Astrocyte (in vitro differentiated cells and primary cell): Measurements from ENCODE around the gene CDC20B. TPM values are rescaled to one million over a fixed set of nuclear protein-coding genes. Genes with fewer than 3 reads are reported as not detected.
"Not testable (repeated sequence)": the region's sequence is repeated elsewhere in the genome, so short reads cannot be mapped to it uniquely, and the experiment has no call there.

Source experiments
- DNase-seq: peaks from one replicate; pipeline ENCODE4 v3.0.0-alpha.2; 2010; ENCODE audit warnings: low read depth
- FAIRE-seq: peaks from 2 replicates; lab custom pipeline; 2011; peaks lifted over from hg19 to GRCh38; lab: Jason Lieb, UNC
- H2AFZ ChIP-seq: 2 replicates; pipeline ENCODE4 v1.6.0; 2012; ENCODE audit warnings: low read depth, low read length, inconsistent platforms
- H3K27ac ChIP-seq: 2 replicates; pipeline ENCODE4 v1.5.1; 2011; ENCODE audit warnings: low read depth, low read length, inconsistent platforms
- H3K27me3 ChIP-seq: 2 replicates; pipeline ENCODE4 v1.6.0; 2011; ENCODE audit warnings: low read length, inconsistent platforms; ENCODE audit not compliant: insufficient read depth
- H3K36me3 ChIP-seq: 2 replicates; pipeline ENCODE4 v1.5.1; 2011; ENCODE audit warnings: low read length, inconsistent platforms; ENCODE audit not compliant: insufficient read depth
- H3K4me1 ChIP-seq: 2 replicates; pipeline ENCODE4 v1.5.1; 2011; ENCODE audit warnings: low read length, inconsistent platforms; ENCODE audit not compliant: insufficient read depth
- H3K4me2 ChIP-seq: 2 replicates; pipeline ENCODE4 v1.6.0; 2012; ENCODE audit warnings: low read length, inconsistent platforms
- H3K4me3 ChIP-seq: 2 replicates; pipeline ENCODE4 v1.5.1; 2011; ENCODE audit warnings: low read depth, mild to moderate bottlenecking, low read length, inconsistent platforms; ENCODE audit not compliant: insufficient read depth
- H3K79me2 ChIP-seq: 2 replicates; pipeline ENCODE4 v1.6.0; 2012; ENCODE audit warnings: mild to moderate bottlenecking, low read length, inconsistent platforms; ENCODE audit not compliant: insufficient read depth
- H3K9ac ChIP-seq: 2 replicates; pipeline ENCODE4 v1.6.0; 2012; ENCODE audit warnings: mild to moderate bottlenecking, low read length, inconsistent platforms
- H3K9me3 ChIP-seq: 2 replicates; pipeline ENCODE4 v1.5.1; 2012; ENCODE audit warnings: low read depth, mild to moderate bottlenecking, low read length, inconsistent platforms; ENCODE audit not compliant: insufficient read depth
- H4K20me1 ChIP-seq: 2 replicates; pipeline ENCODE4 v1.6.0; 2012; ENCODE audit warnings: low read length, inconsistent platforms; ENCODE audit not compliant: insufficient read depth
- H3K27ac Mint-ChIP-seq: one replicate; pipeline ENCODE4 v1.8.0; 2021; ENCODE audit warnings: mild to moderate bottlenecking, mixed read lengths; ENCODE audit not compliant: unreplicated experiment
- H3K27me3 Mint-ChIP-seq: one replicate; pipeline ENCODE4 v1.8.0; 2021; ENCODE audit warnings: low read depth, mixed read lengths; ENCODE audit not compliant: unreplicated experiment
- H3K36me3 Mint-ChIP-seq: one replicate; pipeline ENCODE4 v1.8.0; 2021; ENCODE audit warnings: low read depth, mixed read lengths; ENCODE audit not compliant: unreplicated experiment
- H3K4me1 Mint-ChIP-seq: one replicate; pipeline ENCODE4 v1.8.0; 2021; ENCODE audit warnings: low read depth, mixed read lengths; ENCODE audit not compliant: unreplicated experiment
- H3K4me3 Mint-ChIP-seq: one replicate; pipeline ENCODE4 v1.8.0; 2021; ENCODE audit warnings: mild to moderate bottlenecking, moderate library complexity, mixed read lengths; ENCODE audit not compliant: unreplicated experiment
- H3K9me3 Mint-ChIP-seq: one replicate; pipeline ENCODE4 v1.8.0; 2021; ENCODE audit warnings: mild to moderate bottlenecking, mixed read lengths; ENCODE audit not compliant: unreplicated experiment
- EZH2 ChIP-seq: IDR thresholded peaks from 2 replicates; pipeline ENCODE4 v1.6.1; 2012; ENCODE audit warnings: mild to moderate bottlenecking, low read length, inconsistent platforms; ENCODE audit not compliant: insufficient read depth
- total RNA-seq: library from RNA; stranded (reverse); gene quantifications from 2 replicates; pipeline ENCODE4 v1.2.1, GENCODE V29; 2021
- TF ChIP-seq, protein P1 (sequence below): IDR thresholded peaks from 2 replicates; pipeline ENCODE4 v1.5.1; 2011; ENCODE audit warnings: low read depth, mild to moderate bottlenecking, inconsistent platforms, low read length, moderate library complexity; ENCODE audit not compliant: insufficient read depth

CDC20B gene
- total RNA-seq, 1 donor from 2014 or later = 0.11 TPM

GRCh38 chr5:55113327-55113726 is 59.6 kb downstream of the CDC20B start:
- Histone ChIP-seq H3K4me3 (no peak overlapping the region), H4K20me1 (no peaks in the 10 kb centered on the region), H3K9me3 (no peaks in the 10 kb centered on the region), H3K27me3 (no peaks in the 10 kb centered on the region), H3K27ac (no peak overlapping the region), H3K36me3 (no peaks in the 10 kb centered on the region), H2AFZ (no peak overlapping the region), H3K79me2 (no peaks in the 10 kb centered on the region), H3K4me1 (no peaks in the 10 kb centered on the region), H3K9ac (no peak overlapping the region), H3K4me2 (no peak overlapping the region)
- H3K27ac Mint-ChIP-seq = no peak overlapping the region
- H3K27me3 Mint-ChIP-seq = peaks cover 19% of the 10 kb centered on the region
- no peak for TF ChIP-seq EZH2
- TF ChIP-seq, protein P1, sequence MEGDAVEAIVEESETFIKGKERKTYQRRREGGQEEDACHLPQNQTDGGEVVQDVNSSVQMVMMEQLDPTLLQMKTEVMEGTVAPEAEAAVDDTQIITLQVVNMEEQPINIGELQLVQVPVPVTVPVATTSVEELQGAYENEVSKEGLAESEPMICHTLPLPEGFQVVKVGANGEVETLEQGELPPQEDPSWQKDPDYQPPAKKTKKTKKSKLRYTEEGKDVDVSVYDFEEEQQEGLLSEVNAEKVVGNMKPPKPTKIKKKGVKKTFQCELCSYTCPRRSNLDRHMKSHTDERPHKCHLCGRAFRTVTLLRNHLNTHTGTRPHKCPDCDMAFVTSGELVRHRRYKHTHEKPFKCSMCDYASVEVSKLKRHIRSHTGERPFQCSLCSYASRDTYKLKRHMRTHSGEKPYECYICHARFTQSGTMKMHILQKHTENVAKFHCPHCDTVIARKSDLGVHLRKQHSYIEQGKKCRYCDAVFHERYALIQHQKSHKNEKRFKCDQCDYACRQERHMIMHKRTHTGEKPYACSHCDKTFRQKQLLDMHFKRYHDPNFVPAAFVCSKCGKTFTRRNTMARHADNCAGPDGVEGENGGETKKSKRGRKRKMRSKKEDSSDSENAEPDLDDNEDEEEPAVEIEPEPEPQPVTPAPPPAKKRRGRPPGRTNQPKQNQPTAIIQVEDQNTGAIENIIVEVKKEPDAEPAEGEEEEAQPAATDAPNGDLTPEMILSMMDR = no peak
- peaks cover 4% of the 10 kb centered on the region for H3K4me1 Mint-ChIP-seq
- FAIRE-seq = no peak
- H3K4me3 Mint-ChIP-seq = no peak overlapping the region
- DNase-seq = no peak
- no peaks in the 10 kb centered on the region for H3K36me3 Mint-ChIP-seq
- peaks cover 2% of the 10 kb centered on the region for H3K9me3 Mint-ChIP-seq

DNA sequence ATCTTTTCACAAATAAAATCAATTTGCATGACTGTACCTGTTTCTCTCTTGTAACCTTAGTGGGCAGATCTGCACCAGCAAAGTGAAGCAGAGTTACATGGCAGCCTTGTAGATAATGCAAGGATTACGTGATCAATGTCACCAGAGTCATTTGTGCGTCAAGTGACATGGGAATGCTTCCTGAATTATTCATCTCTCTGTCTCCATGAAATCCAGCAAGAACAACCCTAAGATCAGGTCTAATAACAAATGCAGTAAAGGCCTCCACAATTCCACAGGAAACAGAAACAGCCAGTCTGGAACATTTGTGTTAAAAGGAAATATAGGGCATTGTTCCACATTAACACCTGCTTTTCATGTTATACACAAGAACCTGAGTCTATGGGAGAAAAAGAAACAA is 62.8 kb downstream of the CDC20B start:
- Histone ChIP-seq H4K20me1 (no peaks in the 10 kb centered on the region), H3K4me1 (no peaks in the 10 kb centered on the region), H2AFZ (no peak overlapping the region), H3K36me3 (no peaks in the 10 kb centered on the region), H3K27ac (no peak overlapping the region), H3K79me2 (no peaks in the 10 kb centered on the region), H3K4me3 (no peak overlapping the region), H3K9ac (no peak overlapping the region), H3K9me3 (no peaks in the 10 kb centered on the region), H3K4me2 (no peak overlapping the region), H3K27me3 (no peaks in the 10 kb centered on the region)
- Mint-ChIP-seq H3K27me3 (peaks cover 19% of the 10 kb centered on the region), H3K9me3 (peaks cover 2% of the 10 kb centered on the region), H3K4me1 (peaks cover 9% of the 10 kb centered on the region), H3K27ac (no peak overlapping the region), H3K36me3 (no peaks in the 10 kb centered on the region), H3K4me3 (no peak overlapping the region)
- FAIRE-seq (no peak), DNase-seq (no peak)
- TF ChIP-seq, protein P1 = no peak
- TF ChIP-seq EZH2 = no peak

- no peak overlapping the region for H3K4me2 ChIP-seq
- Mint-ChIP-seq H3K27me3 (peaks cover 8% of the 10 kb centered on the region), H3K4me1 (peaks cover 15% of the 10 kb centered on the region), H3K4me3 (no peak overlapping the region), H3K9me3 (peaks cover 1% of the 10 kb centered on the region), H3K27ac (peak overlapping the region; percentile 60), H3K36me3 (no peaks in the 10 kb centered on the region)
- H3K9ac ChIP-seq = no peak overlapping the region
- no peaks in the 10 kb centered on the region for H4K20me1 ChIP-seq
- H2AFZ ChIP-seq = no peak overlapping the region
- no peak overlapping the region for H3K27ac ChIP-seq
- H3K4me1 ChIP-seq = no peaks in the 10 kb centered on the region
- H3K79me2 ChIP-seq = no peaks in the 10 kb centered on the region
- TF ChIP-seq, protein P1 = no peak
- no peaks in the 10 kb centered on the region for H3K9me3 ChIP-seq
- no peaks in the 10 kb centered on the region for H3K36me3 ChIP-seq
- H3K4me3 ChIP-seq = no peak overlapping the region
- no peak for DNase-seq
- no peak for FAIRE-seq
- no peaks in the 10 kb centered on the region for H3K27me3 ChIP-seq
These were observed 64.3 kb downstream of the CDC20B start for GRCh38 chr5:55108661-55109060.

DNA sequence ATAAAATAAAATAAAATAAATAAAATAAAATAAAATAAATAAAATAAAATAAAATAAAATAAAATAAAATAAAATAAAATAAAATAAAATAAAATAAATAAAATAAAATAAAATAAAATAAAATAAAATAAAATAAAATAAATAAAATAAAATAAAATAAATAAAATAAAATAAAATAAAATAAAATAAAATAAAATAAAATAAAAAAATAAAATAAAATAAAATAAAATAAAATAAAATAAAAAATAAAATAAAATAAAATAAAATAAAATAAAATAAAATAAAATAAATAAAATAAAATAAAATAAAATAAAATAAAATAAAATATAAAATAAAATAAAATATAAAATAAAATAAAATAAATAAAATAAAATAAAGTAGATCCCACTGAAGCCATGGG is 67.0 kb downstream of the CDC20B start:
- H3K9me3 ChIP-seq, H3K79me2 ChIP-seq, H2AFZ ChIP-seq, H3K4me1 ChIP-seq, H3K4me3 ChIP-seq, H3K27ac Mint-ChIP-seq, H3K27me3 Mint-ChIP-seq, H3K4me2 ChIP-seq, H3K36me3 ChIP-seq, H3K9me3 Mint-ChIP-seq, H3K36me3 Mint-ChIP-seq, H3K4me3 Mint-ChIP-seq, H3K27me3 ChIP-seq, FAIRE-seq, H4K20me1 ChIP-seq, H3K27ac ChIP-seq, H3K9ac ChIP-seq, DNase-seq: not testable (repeated sequence)
- H3K4me1 Mint-ChIP-seq = peaks cover 22% of the 10 kb centered on the region
